Gastrocnemius medialis (tissue), 4 donors: ENCODE data around the gene EAF1.

Experiments used
- CTCF ChIP-seq, 5 experiments: fragments of 450-650 bp in 3 of 5; fragments of 200-600 bp in 2 of 5; sonication (generic) in 2 of 5; IDR thresholded peaks in 4 of 5; conservative IDR thresholded peaks in 1 of 5; 1 replicate in 4 of 5; 2 replicates in 1 of 5; pipeline ENCODE4 v1.5.1; 2016 to 2019; ENCODE audit warnings: antibody characterized with exemption in 5 of 5, mild to moderate bottlenecking in 3 of 5, moderate library complexity in 3 of 5
- POLR2A ChIP-seq, 2 donors: fragments of 450-650 bp; IDR thresholded peaks; one replicate each; pipeline ENCODE4 v1.6.1; 2017; ENCODE audit warnings: antibody characterized with exemption in 2 of 2, mild to moderate bottlenecking in 2 of 2, moderate library complexity in 2 of 2

GRCh38 chr3:15387171-15387581 lies 40.2 kb upstream of the EAF1 start:
- TF ChIP-seq CTCF (IDR thresholded peaks at IDR 0.05 in 4 of 5, conservative IDR thresholded peaks at IDR 0.05 in 1 of 5) (no peak), POLR2A (IDR thresholded peaks at IDR 0.05) (no peak)
